A673 (cell line): ENCODE data around the gene C3orf33. TPM values are rescaled to one million over a fixed set of nuclear protein-coding genes. Genes with fewer than 3 reads are reported as not detected.
A peak's percentile ranks its signal among the peaks of the same experiment; 100 is the strongest.
"Not testable (repeated sequence)": the region's sequence is repeated elsewhere in the genome, so short reads cannot be mapped to it uniquely, and the experiment has no call there.

ENCODE experiments used
- BruUV-seq: library from RNA; stranded (reverse); fragments of 400-500 nt; replicated peaks from 2 replicates; lab custom pipeline; 2021; lab: Mats Ljungman, UMichigan
- CTCF ChIA-PET: fragments of 300-600 bp; sonication (Branson Sonifier 250); formaldehyde crosslinking; loops from one replicate; lab custom pipeline; 2022; ENCODE audit warnings: antibody characterized with exemption; lab: Charles Lee
- POLR2A ChIA-PET: fragments of 300-600 bp; sonication (Branson Sonifier 250); formaldehyde crosslinking; loops from one replicate; lab custom pipeline; 2022; ENCODE audit warnings: antibody characterized with exemption; ENCODE audit not compliant: low non-redundant PET; lab: Charles Lee
- DNase-seq: peaks from one replicate; pipeline ENCODE4 v3.0.0-alpha.2; 2015; ENCODE audit warnings: low spot score
- H3K27ac ChIP-seq: fragments of 200-600 bp; sonication (generic); 2 replicates; pipeline ENCODE4 v1.5.1; 2016; ENCODE audit warnings: mixed run types, low read depth, mild to moderate bottlenecking, mixed read lengths, antibody characterized with exemption, low read length; ENCODE audit not compliant: poor library complexity, severe bottlenecking
- H3K27me3 ChIP-seq: fragments of 200-600 bp; sonication (generic); replicated peaks from 2 replicates; pipeline ENCODE4 v1.6.1; 2017; ENCODE audit warnings: mixed run types, low read depth, mild to moderate bottlenecking, mixed read lengths, antibody characterized with exemption, low read length; ENCODE audit not compliant: insufficient read depth, poor library complexity
- H3K36me3 ChIP-seq: fragments of 200-600 bp; sonication (generic); 2 replicates; pipeline ENCODE4 v1.6.1; 2016; ENCODE audit warnings: mixed run types, mild to moderate bottlenecking, mixed read lengths, antibody characterized with exemption, low read length; ENCODE audit not compliant: insufficient read depth, poor library complexity, severe bottlenecking
- H3K4me1 ChIP-seq: fragments of 200-600 bp; sonication (generic); 2 replicates; pipeline ENCODE4 v1.6.1; 2017; ENCODE audit warnings: mixed run types, mild to moderate bottlenecking, mixed read lengths, antibody characterized with exemption, low read length; ENCODE audit not compliant: insufficient read depth, poor library complexity, severe bottlenecking
- H3K4me3 ChIP-seq: fragments of 200-600 bp; sonication (generic); 2 replicates; pipeline ENCODE4 v1.5.1; 2016; ENCODE audit warnings: low read depth, mixed run types, mild to moderate bottlenecking, mixed read lengths, low read length; ENCODE audit not compliant: poor library complexity, severe bottlenecking
- H3K9me3 ChIP-seq: fragments of 200-600 bp; sonication (generic); 2 replicates; pipeline ENCODE4 v1.6.1; 2016; ENCODE audit warnings: mixed run types, low read depth, mild to moderate bottlenecking, mixed read lengths, antibody characterized with exemption, low read length; ENCODE audit not compliant: poor library complexity, severe bottlenecking
- CTCF ChIP-seq: fragments of 300-800, 200-600 bp; sonication (generic); conservative IDR thresholded peaks from 2 replicates; pipeline ENCODE4 v1.5.1; 2017; ENCODE audit warnings: low read depth, mild to moderate bottlenecking, antibody characterized with exemption, low read length, moderate library complexity, mixed read lengths
- EZH2 ChIP-seq: fragments of 200-600 bp; sonication (generic); IDR thresholded peaks from 2 replicates; pipeline ENCODE4 v1.6.1; 2017; ENCODE audit warnings: borderline replicate concordance, low read depth, mild to moderate bottlenecking, mixed read lengths, antibody characterized with exemption, low read length; ENCODE audit not compliant: poor library complexity, severe bottlenecking
- intact Hi-C: fragments of 100-400 bp; cut with micrococcal nuclease; formaldehyde crosslinking; loops from one replicate; pipeline ENCODE4 v1.10.0; 2022; ENCODE audit not compliant: unreplicated experiment
- total RNA-seq: library from RNA; stranded (reverse); gene quantifications from 2 replicates; pipeline ENCODE4 v1.2.3, GENCODE V29; 2021

The C3orf33 gene
- total RNA-seq, 1 experiment from 2014 or later = 2.9 TPM

- intact Hi-C loops = loop anchor here (2.0 kb wide), 1 partner anchor 101 kb away; no protein-coding TSS in a partner anchor
- peak; percentile 37 for DNase-seq
- ChIA-PET POLR2A (no interaction called here), CTCF (interaction anchor here (2.2 kb wide), 1 partner anchor 48 kb away, joined by 7 read pairs; the partner anchor contains the start of gene C3orf33)
- no TSS peak for BruUV-seq
- Histone ChIP-seq H3K27me3 (no peaks in the 10 kb centered on the region), H3K9me3 (no peaks in the 10 kb centered on the region), H3K36me3 (no peaks in the 10 kb centered on the region), H3K27ac (peak overlapping the region; percentile 80), H3K4me1 (no peaks in the 10 kb centered on the region), H3K4me3 (peak overlapping the region; percentile 90)
- no peak for TF ChIP-seq EZH2
- 0 out of 2 replicates have a peak, but pooled peaks have one; percentile 14 for TF ChIP-seq CTCF
Measured at GRCh38 chr3:155853214-155854140, 47.4 kb upstream of the C3orf33 start.

DNA sequence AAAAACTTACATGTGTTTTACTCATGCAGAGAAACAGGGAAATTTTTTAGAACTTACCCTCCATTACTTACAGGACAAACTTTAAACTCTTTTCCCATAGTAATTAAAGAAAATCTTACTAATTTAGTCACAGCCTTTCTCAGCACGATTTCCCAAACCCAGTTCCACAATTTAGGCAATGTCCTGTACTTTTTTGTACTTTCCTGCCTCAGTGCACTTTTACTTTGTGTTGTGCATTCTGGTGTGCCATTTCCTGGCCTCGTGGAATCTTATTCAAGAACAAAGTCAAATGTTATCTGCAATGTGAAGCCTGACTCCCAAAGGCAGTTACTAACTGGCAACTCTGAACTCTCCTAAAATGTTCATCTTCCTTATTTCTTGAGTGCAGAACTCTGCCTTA is 46.3 kb upstream of the C3orf33 start:
- intact Hi-C loops = no loop called here
- Histone ChIP-seq H3K9me3 (no peaks in the 10 kb centered on the region), H3K27ac (peak overlapping the region; percentile 80), H3K4me3 (peak overlapping the region; percentile 90), H3K36me3 (no peaks in the 10 kb centered on the region), H3K4me1 (no peaks in the 10 kb centered on the region), H3K27me3 (no peaks in the 10 kb centered on the region)
- POLR2A ChIA-PET = no interaction called here
- TF ChIP-seq EZH2 (no peak), CTCF (no peak)
- no peak for DNase-seq
- no TSS peak for BruUV-seq
- CTCF ChIA-PET = interaction anchor here (2.2 kb wide), 1 partner anchor 47 kb away, joined by 7 read pairs; the partner anchor contains the start of gene C3orf33

GRCh38 chr3:155849404-155849803 is 43.3 kb upstream of the C3orf33 start:
- H3K27me3 ChIP-seq, H3K9me3 ChIP-seq, H3K27ac ChIP-seq, DNase-seq, CTCF ChIA-PET, H3K36me3 ChIP-seq, H3K4me1 ChIP-seq, POLR2A ChIA-PET, intact Hi-C loops, BruUV-seq, H3K4me3 ChIP-seq: not testable (repeated sequence)
